HepG2 (cell line): ENCODE results near the gene DGKB. TPM values are rescaled to one million over a fixed set of nuclear protein-coding genes. Genes with fewer than 3 reads are reported as not detected.

Source experiments
- ATAC-seq: fragments of 200-7000 bp; cut with Tn5 transposase; 3 replicates; pipeline ENCODE4 v1.9.1; 2020; ENCODE audit warnings: mild to moderate bottlenecking, moderate library complexity
- BruUV-seq: library from RNA; stranded (reverse); fragments of 400-500 nt; replicated peaks from 2 replicates; lab custom pipeline; 2021; lab: Mats Ljungman, UMichigan
- CTCF ChIA-PET: fragments of 300-600 bp; formaldehyde crosslinking; extraction: SDS; loops from one replicate; lab custom pipeline; 2021; ENCODE audit warnings: low total read pairs, inconsistent platforms, low intra/inter-chr PET ratio; lab: Yijun Ruan, JAX
- POLR2A ChIA-PET: fragments of 350-600 bp; sonication (Branson Sonifier 250); formaldehyde crosslinking; loops from one replicate; lab custom pipeline; 2020; ENCODE audit warnings: antibody characterized with exemption, inconsistent platforms; lab: Yijun Ruan, JAX
- DNase-seq: peaks from one replicate; pipeline ENCODE4 v3.0.0-alpha.2; 2015; ENCODE audit warnings: low spot score
- FAIRE-seq: peaks from 3 replicates; lab custom pipeline; 2011; peaks lifted over from hg19 to GRCh38; lab: Jason Lieb, UNC
- H2AFZ ChIP-seq: one replicate; pipeline ENCODE4 v1.6.1; 2011; ENCODE audit warnings: low read length, inconsistent platforms
- H3K27ac ChIP-seq: fragments of 300-600 bp; 3 replicates; pipeline ENCODE4 v1.8.0; 2011; ENCODE audit warnings: mixed run types, mild to moderate bottlenecking, mixed read lengths, low read length, inconsistent platforms; ENCODE audit not compliant: insufficient read depth; ENCODE audit errors: extremely low read length
- H3K27me3 ChIP-seq, 2 experiments: fragments of 200-600 bp in 1 of 2; 2 replicates in 1 of 2; 3 replicates in 1 of 2; pipeline versions ENCODE4 v1.6.0 to v1.8.0; 2011; ENCODE audit warnings: low read length in 2 of 2, mild to moderate bottlenecking in 2 of 2, moderate library complexity in 2 of 2, inconsistent platforms in 1 of 2; ENCODE audit not compliant: insufficient read depth in 2 of 2, control insufficient read depth in 1 of 2
- H3K36me3 ChIP-seq, 2 experiments: fragments of 200-600 bp in 1 of 2; replicated peaks in 1 of 2; 2 replicates in 1 of 2; 3 replicates in 1 of 2; pipeline versions ENCODE4 v1.5.1 to v1.8.0; 2011; ENCODE audit warnings: low read length in 2 of 2, inconsistent platforms in 1 of 2; ENCODE audit not compliant: insufficient read depth in 2 of 2, control insufficient read depth in 1 of 2
- H3K4me1 ChIP-seq: 2 replicates; pipeline ENCODE4 v1.5.1; 2012; ENCODE audit warnings: low read length, inconsistent platforms; ENCODE audit not compliant: insufficient read depth
- H3K4me2 ChIP-seq: 2 replicates; pipeline ENCODE4 v1.6.0; 2011; ENCODE audit warnings: low read depth, low read length, inconsistent platforms
- H3K4me3 ChIP-seq, 3 experiments: fragments of 200-600 bp in 1 of 3; sonication (generic), shearing (Covaris generic) in 1 of 3; replicated peaks in 1 of 3; 2 replicates each; pipeline ENCODE4 v1.5.1; 2011 to 2016; ENCODE audit warnings: low read length in 3 of 3, inconsistent platforms in 2 of 3, low read depth in 2 of 3, mild to moderate bottlenecking in 2 of 3, control low read depth in 1 of 3, mixed read lengths in 1 of 3; ENCODE audit not compliant: insufficient read depth in 1 of 3
- H3K79me2 ChIP-seq: one replicate; pipeline ENCODE4 v1.6.1; 2011; ENCODE audit warnings: low read length, inconsistent platforms; ENCODE audit not compliant: insufficient read depth
- H3K9ac ChIP-seq: 2 replicates; pipeline ENCODE4 v1.6.0; 2011; ENCODE audit warnings: mild to moderate bottlenecking, low read depth, low read length, inconsistent platforms; ENCODE audit not compliant: insufficient read depth
- H3K9me3 ChIP-seq: 2 replicates; pipeline ENCODE4 v1.5.1; 2012; ENCODE audit warnings: mild to moderate bottlenecking, low read length
- H4K20me1 ChIP-seq: 2 replicates; pipeline ENCODE4 v1.6.0; 2011; ENCODE audit warnings: inconsistent platforms, mild to moderate bottlenecking, low read length, moderate library complexity; ENCODE audit not compliant: insufficient read depth
- CAMTA2 ChIP-seq: sonication (generic); formaldehyde crosslinking; IDR thresholded peaks from 2 replicates; pipeline ENCODE4 v1.4.0; 2020; ENCODE audit warnings: mild to moderate bottlenecking, missing genetic modification reagents, borderline replicate concordance
- LCORL ChIP-seq, 2 experiments: fragments of 450-650 bp in 1 of 2; sonication (generic) in 1 of 2; formaldehyde crosslinking in 1 of 2; IDR thresholded peaks; 2 replicates each; pipeline versions ENCODE4 v1.5.0 to v1.6.1; 2017 to 2020; ENCODE audit warnings: antibody characterized with exemption in 1 of 2, missing genetic modification reagents in 1 of 2
- NFAT5 ChIP-seq: sonication (generic); formaldehyde crosslinking; IDR thresholded peaks from 2 replicates; pipeline ENCODE4 v1.4.0; 2020; ENCODE audit warnings: missing genetic modification reagents
- ZNF281 ChIP-seq: sonication (generic); formaldehyde crosslinking; IDR thresholded peaks from 2 replicates; pipeline ENCODE4 v1.4.0; 2020; ENCODE audit warnings: missing genetic modification reagents, borderline replicate concordance
- ZNF512 ChIP-seq: sonication (generic); formaldehyde crosslinking; IDR thresholded peaks from 2 replicates; pipeline ENCODE4 v1.4.0; 2020; ENCODE audit warnings: mild to moderate bottlenecking, missing genetic modification reagents
- ZNF569 ChIP-seq: sonication (generic); formaldehyde crosslinking; IDR thresholded peaks from 2 replicates; pipeline ENCODE4 v1.5.0; 2020; ENCODE audit warnings: mild to moderate bottlenecking, missing genetic modification reagents, moderate library complexity, borderline replicate concordance
- ZNF652 ChIP-seq: IDR thresholded peaks from 2 replicates; pipeline ENCODE4 v1.6.1; 2016; ENCODE audit warnings: low read depth, borderline replicate concordance
- WGBS: methylation state at CpG from one replicate; pipeline ENCODE4 v1.1.6; 2017; ENCODE audit warnings: low lambda C conversion rate; 5-methylcytosine and 5-hydroxymethylcytosine counted together
- in situ Hi-C: cut with HindIII; loops from 2 replicates; pipeline ENCODE4 v1.10.0; 2017; ENCODE audit warnings: low pct_unique_long_range_greater_than_20kb; ENCODE audit not compliant: extremely low pct_ligation_motif_present
- intact Hi-C: fragments of 100-400 bp; cut with micrococcal nuclease; formaldehyde crosslinking; loops from one replicate; pipeline ENCODE4 v1.10.0; 2022; ENCODE audit not compliant: unreplicated experiment
- polyA plus RNA-seq, 8 experiments: library from polyadenylated mRNA; depleted of rRNA in 3 of 8; stranded (reverse) in 7 of 8; unstranded in 1 of 8; fragments of >200 nt; fragmentation: Illumina TruSeq in 4 of 8; extraction: Trizol in 4 of 8; gene quantifications; 2 replicates each; pipeline versions ENCODE4 v1.2.1 to v1.2.3, GENCODE V29; 2011 to 2016; ENCODE audit warnings: low read depth in 4 of 8, missing spikeins in 1 of 8, mixed read lengths in 1 of 8; ENCODE audit not compliant: insufficient read depth in 1 of 8
- total RNA-seq, 5 experiments: library from RNA; depleted of rRNA; stranded (reverse); fragments of >200 nt; fragmentation: Illumina TruSeq; extraction: Trizol; gene quantifications; 2 replicates each; pipeline ENCODE4 v1.2.3, GENCODE V29; 2016; ENCODE audit warnings: low read depth in 1 of 5

The DGKB gene
- total and polyA plus RNA-seq, 2 of the 13 experiments (the other 11 are each of a cell fraction or from before 2014, with no cell fraction given): not detected

- Histone ChIP-seq H3K27me3 (no peaks in the 10 kb centered on the region), H2AFZ (no peak overlapping the region), H3K4me3 (no peak overlapping the region), H3K79me2 (no peaks in the 10 kb centered on the region), H3K4me2 (no peak overlapping the region), H3K36me3 (no peaks in the 10 kb centered on the region), H3K9me3 (peaks cover 87% of the 10 kb centered on the region), H3K4me1 (no peaks in the 10 kb centered on the region), H3K27ac (no peak overlapping the region), H4K20me1 (no peaks in the 10 kb centered on the region), H3K9ac (no peak overlapping the region)
- 37% methylated on average over 2 of the region's 2 CpGs for WGBS
- no TSS peak for BruUV-seq
- intact Hi-C loops (no loop called here), in situ Hi-C loops (no loop called here)
- DNase-seq (no peak), FAIRE-seq (no peak), ATAC-seq (no peak)
- ChIA-PET POLR2A (no interaction called here), CTCF (no interaction called here)
- no peak for TF ChIP-seq ZNF512 (CRISPR knock-in tag)
- TF ChIP-seq CAMTA2 (CRISPR knock-in tag): no peak
- TF ChIP-seq, all 625 proteins: peak for 0
These were observed 644.1 kb downstream of the DGKB start for GRCh38 chr7:14258441-14258840.

- in situ Hi-C loops (no loop called here), intact Hi-C loops (no loop called here)
- no peaks in the 10 kb centered on the region for H3K27me3 ChIP-seq
- TF ChIP-seq ZNF652: no peak
- TF ChIP-seq LCORL (IDR thresholded peaks at IDR 0.05): no peak
- TF ChIP-seq LCORL (CRISPR knock-in tag; IDR thresholded peaks at IDR 0.05): no peak
- no peak for TF ChIP-seq ZNF281
- no peak for TF ChIP-seq ZNF569
- no peak for TF ChIP-seq NFAT5 (CRISPR knock-in tag)
- H3K4me2 ChIP-seq: no peak overlapping the region
- no peak overlapping the region for H3K4me3 ChIP-seq
- POLR2A ChIA-PET: no interaction called here
- peaks cover 84% of the 10 kb centered on the region for H3K9me3 ChIP-seq
- no peak for FAIRE-seq
- no peaks in the 10 kb centered on the region for H3K4me1 ChIP-seq
- no peaks in the 10 kb centered on the region for H3K79me2 ChIP-seq
- 29% methylated on average over 2 of the region's 3 CpGs for WGBS
- no peak overlapping the region for H2AFZ ChIP-seq
- CTCF ChIA-PET: no interaction called here
- no peak for ATAC-seq
- no peak overlapping the region for H3K9ac ChIP-seq
- no peaks in the 10 kb centered on the region for H4K20me1 ChIP-seq
- no TSS peak for BruUV-seq
- DNase-seq: no peak
- no peaks in the 10 kb centered on the region for H3K36me3 ChIP-seq
- no peak overlapping the region for H3K27ac ChIP-seq
These were observed 650.1 kb downstream of the DGKB start for GRCh38 chr7:14252458-14252857.
